ENCODE data around the gene NEDD9. TPM values are rescaled to one million over a fixed set of nuclear protein-coding genes. Genes with fewer than 3 reads are reported as not detected.

NEDD9 gene
- total and polyA plus RNA-seq, 2 of the 13 experiments (the other 11 are each of a cell fraction or from before 2014, with no cell fraction given), result 27.1 to 389 TPM

- TF ChIP-seq ZSCAN5A (CRISPR knock-in tag; IDR thresholded peaks at IDR 0.05; ENCODE audit: borderline replicate concordance) (no peak), RFXANK (CRISPR knock-in tag; IDR thresholded peaks at IDR 0.05) (no peak), FUBP1 (CRISPR knock-in tag; IDR thresholded peaks at IDR 0.05; ENCODE audit: borderline replicate concordance) (0 out of 2 replicates have a peak, but pooled peaks have one; percentile 35), HOXA5 (CRISPR knock-in tag; IDR thresholded peaks at IDR 0.05) (peak; percentile 4; the same call in 1 of the 2 replicates), ZNF124 (CRISPR knock-in tag; IDR thresholded peaks at IDR 0.05) (0 out of 2 replicates have a peak, but pooled peaks have one; percentile 8), ZNF280B (CRISPR knock-in tag; IDR thresholded peaks at IDR 0.05; ENCODE audit: borderline replicate concordance) (no peak)
Observed at GRCh38 chr6:11231564-11232192, 790 bp downstream of the NEDD9 start (continued).

GRCh38 chr6:11231108-11231463 lies 1.4 kb downstream of the NEDD9 start:
- no TSS peak for BruUV-seq (replicated peaks)
- Histone ChIP-seq H2AFZ (ENCODE audit: low read length) (no peak overlapping the region), H3K79me2 (ENCODE audit: insufficient read depth, low read length) (peaks cover 81% of the 10 kb centered on the region), H3K27me3 (ENCODE audit: control insufficient read depth in 1 of 2, insufficient read depth in 2 of 2, low read length in 2 of 2) (peaks cover 0 to 4% of the 10 kb centered on the region in 2 experiments; a peak in 2 of 5 replicates), H3K4me2 (ENCODE audit: low read depth, low read length) (peak overlapping the region; percentile 90), H3K36me3 (replicated peaks in 1 of 2; ENCODE audit: control insufficient read depth in 1 of 2, insufficient read depth in 2 of 2, low read length in 2 of 2) (peaks cover 2 to 27% of the 10 kb centered on the region in 2 experiments; a peak in 4 of 5 replicates), H4K20me1 (ENCODE audit: insufficient read depth, low read length) (peaks cover 63% of the 10 kb centered on the region), H3K4me1 (ENCODE audit: insufficient read depth, low read length) (peaks cover 52% of the 10 kb centered on the region), H3K4me3 (replicated peaks in 1 of 3; ENCODE audit: insufficient read depth in 1 of 3, low read depth in 2 of 3, low read length in 3 of 3) (peak overlapping the region; percentile 80 to 94 (median 87)), H3K9ac (ENCODE audit: insufficient read depth, low read depth, low read length) (peak overlapping the region; percentile 96), H3K9me3 (ENCODE audit: low read length) (no peaks in the 10 kb centered on the region), H3K27ac (ENCODE audit: extremely low read length, insufficient read depth, low read length) (peak overlapping the region; percentile 94)
- 2% methylated on average over 1 of the region's 1 CpG for WGBS (ENCODE audit: low lambda C conversion rate)
- POLR2A ChIA-PET, result interaction anchor here (1.5 to 5.5 kb wide), 7 partner anchors 10 to 162 kb away, joined by 5 to 106 read pairs (median 33); no protein-coding TSS in a partner anchor
- in situ Hi-C loops (cut with HindIII; ENCODE audit: extremely low pct_ligation_motif_present, low pct_unique_long_range_greater_than_20kb), result loop anchor here (5.0 kb wide), 1 partner anchor 266 kb away; no protein-coding TSS in a partner anchor
- CTCF ChIA-PET (ENCODE audit: low intra/inter-chr PET ratio, low total read pairs), result no interaction called here
- FAIRE-seq (no peak), DNase-seq (ENCODE audit: low spot score) (no peak), ATAC-seq (no peak)
- TF ChIP-seq ZNF772 (CRISPR knock-in tag; IDR thresholded peaks at IDR 0.05) (0 out of 2 replicates have a peak, but pooled peaks have one; percentile 43), MXD3 (CRISPR knock-in tag; IDR thresholded peaks at IDR 0.05) (no peak), RBFOX2 (IDR thresholded peaks at IDR 0.05; ENCODE audit: low read depth, low read length) (peak; percentile 75), KLF16 (CRISPR knock-in tag; IDR thresholded peaks at IDR 0.05) (0 out of 4 replicates have a peak, but pooled peaks of 1 of the 2 experiments have one; percentile 17), MLX (CRISPR knock-in tag; IDR thresholded peaks at IDR 0.05) (no peak), EEA1 (CRISPR knock-in tag; IDR thresholded peaks at IDR 0.05; ENCODE audit: borderline replicate concordance) (no peak), AGO2 (optimal IDR thresholded peaks at IDR 0.05; ENCODE audit: low read depth, low read length) (peak; percentile 44), TOE1 (CRISPR knock-in tag; IDR thresholded peaks at IDR 0.05) (0 out of 2 replicates have a peak, but pooled peaks have one; percentile 6)
- intact Hi-C loops (cut with micrococcal nuclease; ENCODE audit: unreplicated experiment), result loop anchor here (5.0 to 10.0 kb wide), 2 partner anchors 89 to 276 kb away; no protein-coding TSS in a partner anchor

Data from HepG2 (cell line).